Neural progenitor cell (in vitro differentiated cells): ENCODE measurements around the gene RHBDD3.

Source experiments
- CTCF ChIP-seq: fragments of 200-600 bp; sonication (generic); IDR thresholded peaks from 2 replicates; pipeline ENCODE4 v1.5.1; 2017; ENCODE audit warnings: antibody characterized with exemption, mild to moderate bottlenecking
- EZH2phosphoT487 ChIP-seq: fragments of 200-600 bp; sonication (generic); IDR thresholded peaks from 2 replicates; pipeline ENCODE4 v1.6.1; 2017; ENCODE audit warnings: antibody characterized with exemption

GRCh38 chr22:29292379-29292778 is 24.6 kb upstream of the RHBDD3 start:
- no peak for TF ChIP-seq EZH2phosphoT487
- TF ChIP-seq CTCF, result no peak
